Measurements from ENCODE around the gene UROC1. TPM values are rescaled to one million over a fixed set of nuclear protein-coding genes. Genes with fewer than 3 reads are reported as not detected.

The UROC1 gene
- total and polyA plus RNA-seq, 2 of the 13 experiments (the other 11 are each of a cell fraction or from before 2014, with no cell fraction given): 0.71 to 1.3 TPM

DNA sequence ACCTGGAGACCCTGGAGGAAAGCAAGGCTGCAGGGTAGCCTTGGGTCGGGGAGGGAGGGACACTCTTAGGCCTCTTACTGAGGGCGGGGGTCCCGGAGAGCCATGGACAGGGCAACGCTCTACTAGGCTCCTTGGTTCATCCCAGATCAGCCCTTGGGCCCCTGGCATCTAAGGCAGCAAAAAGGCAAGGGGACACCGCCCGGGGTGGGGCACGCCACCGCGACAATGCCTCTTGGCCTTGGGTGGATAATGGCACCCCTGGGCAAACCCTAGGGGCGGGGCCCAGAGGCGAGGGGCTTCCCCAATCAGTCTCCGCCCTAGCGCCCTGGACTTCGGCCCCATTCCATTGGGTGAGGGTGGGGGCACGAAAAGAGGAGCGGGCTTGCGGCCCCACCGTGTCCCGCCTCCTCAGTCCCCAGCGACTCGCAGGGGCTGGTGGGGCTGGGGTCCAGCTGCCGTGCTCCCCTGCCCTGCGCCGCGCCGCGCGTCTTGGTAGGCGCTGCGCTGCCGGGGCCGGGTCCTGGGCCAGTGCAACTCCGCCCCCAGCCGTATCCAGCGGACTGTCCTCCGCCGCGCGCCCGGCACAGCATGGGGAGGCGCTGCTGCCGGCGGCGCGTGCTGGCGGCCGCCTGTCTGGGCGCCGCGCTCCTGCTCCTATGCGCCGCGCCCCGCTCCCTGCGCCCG lies 6.3 kb upstream of the UROC1 start, which contains the start of gene CHST13 (continued):
- TF ChIP-seq, protein P1, sequence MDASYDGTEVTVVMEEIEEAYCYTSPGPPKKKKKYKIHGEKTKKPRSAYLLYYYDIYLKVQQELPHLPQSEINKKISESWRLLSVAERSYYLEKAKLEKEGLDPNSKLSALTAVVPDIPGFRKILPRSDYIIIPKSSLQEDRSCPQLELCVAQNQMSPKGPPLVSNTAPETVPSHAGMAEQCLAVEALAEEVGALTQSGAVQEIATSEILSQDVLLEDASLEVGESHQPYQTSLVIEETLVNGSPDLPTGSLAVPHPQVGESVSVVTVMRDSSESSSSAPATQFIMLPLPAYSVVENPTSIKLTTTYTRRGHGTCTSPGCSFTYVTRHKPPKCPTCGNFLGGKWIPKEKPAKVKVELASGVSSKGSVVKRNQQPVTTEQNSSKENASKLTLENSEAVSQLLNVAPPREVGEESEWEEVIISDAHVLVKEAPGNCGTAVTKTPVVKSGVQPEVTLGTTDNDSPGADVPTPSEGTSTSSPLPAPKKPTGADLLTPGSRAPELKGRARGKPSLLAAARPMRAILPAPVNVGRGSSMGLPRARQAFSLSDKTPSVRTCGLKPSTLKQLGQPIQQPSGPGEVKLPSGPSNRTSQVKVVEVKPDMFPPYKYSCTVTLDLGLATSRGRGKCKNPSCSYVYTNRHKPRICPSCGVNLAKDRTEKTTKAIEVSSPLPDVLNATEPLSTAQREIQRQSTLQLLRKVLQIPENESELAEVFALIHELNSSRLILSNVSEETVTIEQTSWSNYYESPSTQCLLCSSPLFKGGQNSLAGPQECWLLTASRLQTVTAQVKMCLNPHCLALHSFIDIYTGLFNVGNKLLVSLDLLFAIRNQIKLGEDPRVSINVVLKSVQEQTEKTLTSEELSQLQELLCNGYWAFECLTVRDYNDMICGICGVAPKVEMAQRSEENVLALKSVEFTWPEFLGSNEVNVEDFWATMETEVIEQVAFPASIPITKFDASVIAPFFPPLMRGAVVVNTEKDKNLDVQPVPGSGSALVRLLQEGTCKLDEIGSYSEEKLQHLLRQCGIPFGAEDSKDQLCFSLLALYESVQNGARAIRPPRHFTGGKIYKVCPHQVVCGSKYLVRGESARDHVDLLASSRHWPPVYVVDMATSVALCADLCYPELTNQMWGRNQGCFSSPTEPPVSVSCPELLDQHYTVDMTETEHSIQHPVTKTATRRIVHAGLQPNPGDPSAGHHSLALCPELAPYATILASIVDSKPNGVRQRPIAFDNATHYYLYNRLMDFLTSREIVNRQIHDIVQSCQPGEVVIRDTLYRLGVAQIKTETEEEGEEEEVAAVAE (CRISPR knock-in tag; IDR thresholded peaks at IDR 0.05; ENCODE audit: borderline replicate concordance): peak; percentile 30; the same call in 1 of the 2 replicates
- TF ChIP-seq ZNF768 (CRISPR knock-in tag; IDR thresholded peaks at IDR 0.05): peak; percentile 10; the same call in 1 of the 2 replicates
- TF ChIP-seq ZNF256 (CRISPR knock-in tag; conservative IDR thresholded peaks at IDR 0.05): no peak; the same call in 1 of the 2 replicates
- TF ChIP-seq PHF20 (CRISPR knock-in tag; IDR thresholded peaks at IDR 0.05): peak; percentile 58; the same call in 1 of the 2 replicates
- TF ChIP-seq ZNF20 (CRISPR knock-in tag; IDR thresholded peaks at IDR 0.05): 0 out of 2 replicates have a peak, but pooled peaks have one; percentile 47
- TF ChIP-seq ZNF556 (CRISPR knock-in tag; IDR thresholded peaks at IDR 0.05; ENCODE audit: borderline replicate concordance): peak; percentile 23; the same call in 1 of the 2 replicates
- no peak for TF ChIP-seq KLF13 (CRISPR knock-in tag; IDR thresholded peaks at IDR 0.05)
- TF ChIP-seq HNRNPK (IDR thresholded peaks at IDR 0.05; ENCODE audit: low read depth, low read length, poor library complexity, severe bottlenecking): peak; percentile 38
- 0 out of 2 replicates have a peak, but pooled peaks have one; percentile 52 for TF ChIP-seq ZSCAN20 (CRISPR knock-in tag; IDR thresholded peaks at IDR 0.05; ENCODE audit: borderline replicate concordance)
- TF ChIP-seq DMAP1 (CRISPR knock-in tag; IDR thresholded peaks at IDR 0.05): peak; percentile 74
- TF ChIP-seq NKX3-1 (CRISPR knock-in tag; IDR thresholded peaks at IDR 0.05): no peak
- TF ChIP-seq ETV6 (CRISPR knock-in tag; conservative IDR thresholded peaks at IDR 0.05): no peak; the same call in 1 of the 2 replicates
- TF ChIP-seq ZNF138 (CRISPR knock-in tag; IDR thresholded peaks at IDR 0.05; ENCODE audit: low read depth): 0 out of 2 replicates have a peak, but pooled peaks have one; percentile 41
- TF ChIP-seq, protein P2, sequence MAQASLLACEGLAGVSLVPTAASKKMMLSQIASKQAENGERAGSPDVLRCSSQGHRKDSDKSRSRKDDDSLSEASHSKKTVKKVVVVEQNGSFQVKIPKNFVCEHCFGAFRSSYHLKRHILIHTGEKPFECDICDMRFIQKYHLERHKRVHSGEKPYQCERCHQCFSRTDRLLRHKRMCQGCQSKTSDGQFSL (CRISPR knock-in tag; IDR thresholded peaks at IDR 0.05): 0 out of 2 replicates have a peak, but pooled peaks have one; percentile 5
- TF ChIP-seq ZSCAN22 (CRISPR knock-in tag; IDR thresholded peaks at IDR 0.05): no peak
- TF ChIP-seq, protein P3, sequence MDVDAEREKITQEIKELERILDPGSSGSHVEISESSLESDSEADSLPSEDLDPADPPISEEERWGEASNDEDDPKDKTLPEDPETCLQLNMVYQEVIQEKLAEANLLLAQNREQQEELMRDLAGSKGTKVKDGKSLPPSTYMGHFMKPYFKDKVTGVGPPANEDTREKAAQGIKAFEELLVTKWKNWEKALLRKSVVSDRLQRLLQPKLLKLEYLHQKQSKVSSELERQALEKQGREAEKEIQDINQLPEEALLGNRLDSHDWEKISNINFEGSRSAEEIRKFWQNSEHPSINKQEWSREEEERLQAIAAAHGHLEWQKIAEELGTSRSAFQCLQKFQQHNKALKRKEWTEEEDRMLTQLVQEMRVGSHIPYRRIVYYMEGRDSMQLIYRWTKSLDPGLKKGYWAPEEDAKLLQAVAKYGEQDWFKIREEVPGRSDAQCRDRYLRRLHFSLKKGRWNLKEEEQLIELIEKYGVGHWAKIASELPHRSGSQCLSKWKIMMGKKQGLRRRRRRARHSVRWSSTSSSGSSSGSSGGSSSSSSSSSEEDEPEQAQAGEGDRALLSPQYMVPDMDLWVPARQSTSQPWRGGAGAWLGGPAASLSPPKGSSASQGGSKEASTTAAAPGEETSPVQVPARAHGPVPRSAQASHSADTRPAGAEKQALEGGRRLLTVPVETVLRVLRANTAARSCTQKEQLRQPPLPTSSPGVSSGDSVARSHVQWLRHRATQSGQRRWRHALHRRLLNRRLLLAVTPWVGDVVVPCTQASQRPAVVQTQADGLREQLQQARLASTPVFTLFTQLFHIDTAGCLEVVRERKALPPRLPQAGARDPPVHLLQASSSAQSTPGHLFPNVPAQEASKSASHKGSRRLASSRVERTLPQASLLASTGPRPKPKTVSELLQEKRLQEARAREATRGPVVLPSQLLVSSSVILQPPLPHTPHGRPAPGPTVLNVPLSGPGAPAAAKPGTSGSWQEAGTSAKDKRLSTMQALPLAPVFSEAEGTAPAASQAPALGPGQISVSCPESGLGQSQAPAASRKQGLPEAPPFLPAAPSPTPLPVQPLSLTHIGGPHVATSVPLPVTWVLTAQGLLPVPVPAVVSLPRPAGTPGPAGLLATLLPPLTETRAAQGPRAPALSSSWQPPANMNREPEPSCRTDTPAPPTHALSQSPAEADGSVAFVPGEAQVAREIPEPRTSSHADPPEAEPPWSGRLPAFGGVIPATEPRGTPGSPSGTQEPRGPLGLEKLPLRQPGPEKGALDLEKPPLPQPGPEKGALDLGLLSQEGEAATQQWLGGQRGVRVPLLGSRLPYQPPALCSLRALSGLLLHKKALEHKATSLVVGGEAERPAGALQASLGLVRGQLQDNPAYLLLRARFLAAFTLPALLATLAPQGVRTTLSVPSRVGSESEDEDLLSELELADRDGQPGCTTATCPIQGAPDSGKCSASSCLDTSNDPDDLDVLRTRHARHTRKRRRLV (CRISPR knock-in tag; IDR thresholded peaks at IDR 0.05): peak; percentile 75; the same call in 1 of the 2 replicates
- TF ChIP-seq, protein P4, sequence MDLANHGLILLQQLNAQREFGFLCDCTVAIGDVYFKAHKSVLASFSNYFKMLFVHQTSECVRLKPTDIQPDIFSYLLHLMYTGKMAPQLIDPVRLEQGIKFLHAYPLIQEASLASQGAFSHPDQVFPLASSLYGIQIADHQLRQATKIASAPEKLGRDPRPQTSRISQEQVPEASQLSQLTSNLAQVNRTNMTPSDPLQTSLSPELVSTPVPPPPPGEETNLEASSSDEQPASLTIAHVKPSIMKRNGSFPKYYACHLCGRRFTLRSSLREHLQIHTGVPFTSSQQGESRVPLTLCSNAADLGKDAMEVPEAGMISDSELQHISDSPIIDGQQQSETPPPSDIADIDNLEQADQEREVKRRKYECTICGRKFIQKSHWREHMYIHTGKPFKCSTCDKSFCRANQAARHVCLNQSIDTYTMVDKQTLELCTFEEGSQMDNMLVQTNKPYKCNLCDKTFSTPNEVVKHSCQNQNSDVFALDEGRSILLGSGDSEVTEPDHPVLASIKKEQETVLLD (CRISPR knock-in tag; IDR thresholded peaks at IDR 0.05; ENCODE audit: low read depth): peak; percentile 74
